ENCODE results near the gene UBAC2.

DNA sequence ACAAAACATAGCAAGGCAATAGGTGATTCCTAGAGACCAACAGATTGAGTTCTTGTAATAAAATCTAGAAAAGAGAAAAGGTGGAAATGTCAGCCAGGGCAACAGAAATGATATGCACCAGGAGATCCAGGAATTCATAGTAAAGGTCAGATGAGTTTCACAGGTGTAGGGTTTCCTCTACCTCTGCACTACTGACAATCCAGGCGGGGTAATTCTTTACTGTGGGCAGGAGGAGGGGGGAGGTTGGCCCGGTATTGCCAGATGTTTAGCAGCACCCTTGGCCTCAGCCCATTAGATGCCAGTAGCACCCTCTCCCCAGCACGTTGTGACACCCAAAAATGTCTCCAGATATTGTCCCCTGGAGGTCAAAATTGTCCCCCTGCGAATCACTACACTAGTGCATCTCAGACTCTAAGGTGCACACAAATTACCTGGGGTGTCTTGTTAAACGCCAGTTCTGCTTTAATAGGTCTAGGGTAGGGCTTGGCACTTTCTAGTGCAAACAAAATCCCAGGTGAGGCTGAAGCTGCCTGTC lies 3.5 kb upstream of the UBAC2 start:
- TF ChIP-seq CTCF (IDR thresholded peaks at IDR 0.05; ENCODE audit: low read depth, low read length, missing input control): no peak
- TF ChIP-seq, protein P1, sequence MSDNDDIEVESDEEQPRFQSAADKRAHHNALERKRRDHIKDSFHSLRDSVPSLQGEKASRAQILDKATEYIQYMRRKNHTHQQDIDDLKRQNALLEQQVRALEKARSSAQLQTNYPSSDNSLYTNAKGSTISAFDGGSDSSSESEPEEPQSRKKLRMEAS (IDR thresholded peaks at IDR 0.05): no peak
- TF ChIP-seq SP1 (IDR thresholded peaks at IDR 0.05): no peak
- TF ChIP-seq FOXA2 (IDR thresholded peaks at IDR 0.05): no peak
- TF ChIP-seq EGR1 (IDR thresholded peaks at IDR 0.05; ENCODE audit: low read depth in 2 of 2): no peak
- no peak for TF ChIP-seq RXRA (IDR thresholded peaks at IDR 0.05)
- TF ChIP-seq RAD21 (IDR thresholded peaks at IDR 0.05): no peak
- no peak for TF ChIP-seq ZBTB33 (IDR thresholded peaks at IDR 0.05)
- no peak for TF ChIP-seq YY1 (IDR thresholded peaks at IDR 0.05)
- TF ChIP-seq JUND (IDR thresholded peaks at IDR 0.05): no peak
- TF ChIP-seq HNF4G (IDR thresholded peaks at IDR 0.05): no peak
- TF ChIP-seq TAF1 (conservative IDR thresholded peaks at IDR 0.05): no peak
